AG04449 (cell line): ENCODE data around the gene TMEM41A.

Source experiments
- CTCF ChIA-PET: fragments of 350-600 bp; formaldehyde crosslinking; extraction: SDS; loops from one replicate; lab custom pipeline; 2021; ENCODE audit warnings: antibody characterized with exemption; lab: Yijun Ruan, JAX
- POLR2A ChIA-PET: fragments of 400-600, 350-600 bp; formaldehyde crosslinking; extraction: SDS; loops from one replicate; lab custom pipeline; 2020; ENCODE audit warnings: antibody characterized with exemption, inconsistent platforms; lab: Yijun Ruan, JAX
- DNase-seq: peaks from one replicate; pipeline ENCODE4 v3.0.0-alpha.2; 2010; ENCODE audit warnings: low read depth, low spot score
- H3K4me3 ChIP-seq: 2 replicates; pipeline ENCODE4 v1.5.1; 2011; ENCODE audit warnings: low read depth, mild to moderate bottlenecking, control low read depth, low read length
- CTCF ChIP-seq: IDR thresholded peaks from one replicate; pipeline ENCODE4 v1.5.1; 2011; ENCODE audit warnings: mild to moderate bottlenecking, moderate library complexity, low read length, control low read depth, inconsistent platforms; ENCODE audit not compliant: insufficient read depth; ENCODE audit errors: missing control alignments

Gene TMEM41A

DNA sequence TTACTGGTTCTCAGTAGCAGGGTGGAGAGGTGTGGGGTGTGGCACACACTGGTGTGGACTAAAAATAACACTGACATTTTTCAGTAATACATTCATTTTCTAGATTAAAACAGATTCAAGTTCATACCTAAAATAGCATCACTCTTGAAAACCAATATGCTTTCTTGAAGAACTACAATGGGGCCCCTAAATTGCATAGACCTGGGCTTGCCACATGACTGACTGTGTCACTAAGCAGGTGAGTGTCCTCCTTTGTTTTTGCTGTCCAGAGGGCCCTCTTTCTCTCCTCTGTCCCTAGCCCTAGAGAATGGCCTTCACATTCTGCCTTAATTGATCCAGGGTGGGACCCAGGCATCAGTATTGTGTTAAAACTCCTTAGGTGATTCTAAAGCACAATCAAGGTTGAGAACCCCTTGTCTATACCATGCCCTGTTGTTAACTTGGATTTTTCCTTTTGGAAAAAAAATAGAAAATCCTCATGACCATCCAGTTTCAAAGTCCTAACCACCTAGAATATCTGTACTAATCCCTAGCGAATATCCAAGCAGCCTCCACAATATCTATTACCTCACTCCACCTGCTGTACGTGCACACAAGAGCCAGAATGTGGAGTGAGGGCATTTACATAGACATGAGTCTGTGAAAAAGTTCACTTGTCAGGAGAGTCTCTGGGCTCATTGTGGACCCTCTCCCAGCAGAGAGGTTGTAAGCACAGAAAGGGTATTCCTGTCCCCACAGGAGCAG, 18.7 kb upstream of the TMEM41A start:
- H3K4me3 ChIP-seq = no peak overlapping the region
- no peak for TF ChIP-seq CTCF
- POLR2A ChIA-PET = interaction anchor here (0.6 kb wide), 1 partner anchor 620 kb away, joined by 3 read pairs; no protein-coding TSS in a partner anchor
- CTCF ChIA-PET = no interaction called here
- no peak for DNase-seq

DNA sequence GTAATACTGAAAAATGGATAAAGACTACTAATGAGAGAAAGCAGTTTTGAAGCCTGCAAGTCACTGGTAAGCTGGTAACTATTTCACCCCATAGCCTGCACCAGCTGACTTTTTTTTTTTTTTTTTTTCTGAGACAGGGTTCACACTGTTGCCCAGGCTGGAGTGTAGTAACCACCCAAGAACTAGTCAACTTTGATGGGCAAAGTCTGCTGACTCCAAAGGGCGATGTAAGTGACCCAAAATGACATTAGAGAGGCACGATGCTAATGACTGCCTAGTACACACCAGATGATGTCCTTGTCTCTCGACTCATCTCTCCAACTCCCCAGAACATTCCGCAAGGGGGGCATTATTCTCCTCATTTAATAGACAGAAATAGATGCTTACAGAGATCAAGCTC, 12.9 kb upstream of the TMEM41A start:
- no peak overlapping the region for H3K4me3 ChIP-seq
- CTCF ChIA-PET = no interaction called here
- no peak for TF ChIP-seq CTCF
- POLR2A ChIA-PET = no interaction called here
- DNase-seq = no peak

DNA sequence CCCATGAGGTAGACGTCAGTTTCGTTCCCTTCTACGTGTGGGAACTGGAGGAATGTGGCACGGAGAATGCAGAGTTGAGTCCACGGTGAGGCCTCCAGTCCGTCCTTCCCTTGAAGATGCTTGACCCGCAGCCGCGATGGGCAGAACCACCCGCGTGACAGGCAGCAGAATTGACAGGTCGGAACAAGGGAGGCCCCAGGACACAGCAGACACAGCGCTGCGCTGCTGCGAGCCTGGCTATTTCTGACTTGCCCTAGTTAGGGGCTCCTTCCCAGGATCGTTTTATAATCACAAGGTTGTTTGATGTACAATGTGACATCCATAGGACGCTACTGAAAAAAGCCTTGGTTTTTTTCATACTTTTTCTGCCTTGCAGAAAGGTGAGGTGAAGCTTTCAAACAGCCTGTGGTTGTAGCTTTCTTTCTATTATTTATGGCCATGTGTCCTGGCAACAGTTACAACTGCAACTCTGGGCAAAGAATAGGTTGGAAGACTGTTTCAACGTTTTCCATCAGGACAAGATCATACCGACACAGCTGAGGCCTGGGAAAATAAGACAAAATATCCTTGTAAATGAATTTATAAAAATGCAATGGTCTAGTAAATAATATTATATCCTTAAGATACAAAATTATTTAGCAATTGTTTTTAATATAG, 9.6 kb upstream of the TMEM41A start:
- H3K4me3 ChIP-seq = no peak overlapping the region
- POLR2A ChIA-PET = no interaction called here
- no peak for TF ChIP-seq CTCF
- DNase-seq = no peak
- CTCF ChIA-PET = no interaction called here

DNA sequence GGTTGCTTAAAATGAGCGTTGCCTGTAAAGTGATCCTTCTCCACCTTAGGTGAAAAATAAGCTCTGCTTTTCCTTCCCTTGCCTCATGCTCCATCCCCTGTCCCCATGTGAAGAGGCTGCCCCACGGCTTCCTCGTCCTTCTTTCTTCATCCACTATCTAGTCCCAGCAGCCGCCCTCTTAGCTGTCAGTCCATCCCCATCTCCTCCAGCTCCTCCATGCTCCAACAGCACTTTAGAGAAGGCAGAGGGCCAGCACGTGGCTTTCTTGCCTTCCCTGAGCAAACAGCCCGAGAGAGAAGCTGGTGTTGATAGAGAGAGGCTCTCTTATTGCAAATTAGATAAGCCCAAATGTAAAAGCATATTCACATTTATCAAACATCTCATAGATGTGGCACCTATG, 9.0 kb upstream of the TMEM41A start:
- H3K4me3 ChIP-seq = no peak overlapping the region
- ChIA-PET POLR2A (no interaction called here), CTCF (interaction anchor here (1.2 kb wide), 1 partner anchor 68 kb away, joined by 3 read pairs; no protein-coding TSS in a partner anchor)
- DNase-seq = no peak
- TF ChIP-seq CTCF = no peak

- DNase-seq = no peak
- TF ChIP-seq CTCF = no peak
- no peak overlapping the region for H3K4me3 ChIP-seq
- ChIA-PET POLR2A (no interaction called here), CTCF (no interaction called here)
These were observed 5.8 kb upstream of the TMEM41A start for GRCh38 chr3:185504636-185505035.

DNA sequence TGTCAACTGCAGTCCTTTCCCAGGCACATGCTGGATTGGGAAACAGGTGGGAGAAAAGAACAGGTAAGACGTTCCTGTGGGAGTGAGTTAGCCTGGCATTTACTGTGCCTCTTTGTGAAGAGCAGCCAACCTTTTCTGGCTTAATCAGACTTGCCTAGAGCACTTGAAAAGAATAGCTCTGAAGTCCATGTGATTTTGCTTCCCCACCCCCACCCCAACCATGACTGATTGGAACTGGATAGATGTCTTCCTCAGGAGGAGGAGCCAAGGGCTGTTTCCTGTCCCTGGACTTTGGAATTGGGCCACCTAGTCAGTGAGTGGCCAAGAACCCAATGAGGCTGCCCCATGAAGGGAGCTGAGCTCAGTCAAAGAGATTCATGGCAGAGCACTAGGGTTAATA, 4.7 kb upstream of the TMEM41A start:
- ChIA-PET CTCF (interaction anchor here (1.4 kb wide), 1 partner anchor 55 kb away, joined by 5 read pairs; no protein-coding TSS in a partner anchor), POLR2A (no interaction called here)
- no peak for DNase-seq
- no peak overlapping the region for H3K4me3 ChIP-seq
- no peak for TF ChIP-seq CTCF
